ENCODE results near the gene SLC44A3. TPM values are rescaled to one million over a fixed set of nuclear protein-coding genes. Genes with fewer than 3 reads are reported as not detected.

Gene SLC44A3
- total and polyA plus RNA-seq, 2 experiments from 2014 or later: 2.9 to 4.5 TPM

GRCh38 chr1:94804442-94804837 lies 15.7 kb upstream of the SLC44A3 start:
- no peak for TF ChIP-seq CREB1 (CRISPR knock-in tag; IDR thresholded peaks at IDR 0.05; ENCODE audit: low read depth)
- TF ChIP-seq ZNF331 (CRISPR knock-in tag; IDR thresholded peaks at IDR 0.05; ENCODE audit: low read depth): no peak
- TF ChIP-seq ZNF114 (CRISPR knock-in tag; IDR thresholded peaks at IDR 0.05): no peak
- TF ChIP-seq POLR2AphosphoS5 (IDR thresholded peaks at IDR 0.05; ENCODE audit: low read depth): no peak
- no peak for TF ChIP-seq CTCF (conservative IDR thresholded peaks at IDR 0.05; ENCODE audit: low read depth in 2 of 2)
- no peak for TF ChIP-seq JUNB (IDR thresholded peaks at IDR 0.05; ENCODE audit: unreplicated experiment)
- Mint-ChIP-seq H3K9me3 (no peaks in the 10 kb centered on the region), H3K4me3 (no peak overlapping the region), H3K36me3 (ENCODE audit: low read depth) (no peaks in the 10 kb centered on the region), H3K27me3 (ENCODE audit: insufficient read depth, low read depth, poor library complexity) (peaks cover 4% of the 10 kb centered on the region), H3K27ac (no peak overlapping the region), H3K4me1 (peaks cover 40% of the 10 kb centered on the region)
- H3K9me2 ChIP-seq (ENCODE audit: insufficient read depth): no peaks in the 10 kb centered on the region
- H4K20me1 ChIP-seq (replicated peaks; ENCODE audit: insufficient read depth): no peaks in the 10 kb centered on the region
- H3K79me2 ChIP-seq (replicated peaks; ENCODE audit: insufficient read depth): no peaks in the 10 kb centered on the region
- no peaks in the 10 kb centered on the region for H3K27me3 ChIP-seq (ENCODE audit: insufficient read depth)
- DNase-seq (ENCODE audit: low spot score) (no peak), ATAC-seq (no peak)
- H3K4me3 ChIP-seq: no peak overlapping the region
- H3K4me1 ChIP-seq (ENCODE audit: insufficient read depth): peaks cover 32% of the 10 kb centered on the region
- H3K27ac ChIP-seq (ENCODE audit: low read depth): no peak overlapping the region
- no peak overlapping the region for H3K4me2 ChIP-seq
- H2AFZ ChIP-seq: no peak overlapping the region
- no peaks in the 10 kb centered on the region for H3F3A ChIP-seq (replicated peaks; ENCODE audit: low read depth)
- no peaks in the 10 kb centered on the region for H3K36me3 ChIP-seq (ENCODE audit: insufficient read depth)

- Histone ChIP-seq H4K20me1 (replicated peaks; ENCODE audit: insufficient read depth) (no peaks in the 10 kb centered on the region), H3K4me2 (no peak overlapping the region), H3K36me3 (ENCODE audit: insufficient read depth) (no peaks in the 10 kb centered on the region), H3K4me1 (ENCODE audit: insufficient read depth) (peaks cover 38% of the 10 kb centered on the region), H3K27me3 (ENCODE audit: insufficient read depth) (no peaks in the 10 kb centered on the region), H3K9me2 (ENCODE audit: insufficient read depth) (no peaks in the 10 kb centered on the region), H3K27ac (ENCODE audit: low read depth) (no peak overlapping the region), H3K4me3 (no peak overlapping the region), H3F3A (replicated peaks; ENCODE audit: low read depth) (no peaks in the 10 kb centered on the region), H3K79me2 (replicated peaks; ENCODE audit: insufficient read depth) (no peaks in the 10 kb centered on the region), H2AFZ (no peak overlapping the region)
- TF ChIP-seq CTCF (conservative IDR thresholded peaks at IDR 0.05; ENCODE audit: low read depth in 2 of 2): peak; percentile 98 to 99
- TF ChIP-seq ETS1 (IDR thresholded peaks at IDR 0.05): no peak
- TF ChIP-seq CREB1 (CRISPR knock-in tag; IDR thresholded peaks at IDR 0.05; ENCODE audit: low read depth): 0 out of 2 replicates have a peak, but pooled peaks have one; percentile 26
- Mint-ChIP-seq H3K4me1 (peaks cover 43% of the 10 kb centered on the region), H3K9me3 (no peaks in the 10 kb centered on the region), H3K36me3 (ENCODE audit: low read depth) (no peaks in the 10 kb centered on the region), H3K4me3 (no peak overlapping the region), H3K27me3 (ENCODE audit: insufficient read depth, low read depth, poor library complexity) (peaks cover 4% of the 10 kb centered on the region), H3K27ac (no peak overlapping the region)
- ATAC-seq: peak; percentile 41
- DNase-seq (ENCODE audit: low spot score): peak; percentile 75
These were observed 14.2 kb upstream of the SLC44A3 start for GRCh38 chr1:94805912-94806311.

Data from GM23338 (cell line).